GM21367 (cell line): ENCODE results near the gene SIK3.
"Not testable (repeated sequence)": the region's sequence is repeated elsewhere in the genome, so short reads cannot be mapped to it uniquely, and the experiment has no call there.

Experiments used
- ATAC-seq: cut with Tn5 transposase; IDR thresholded peaks from one replicate; pipeline ENCODE4 v1.9.1; 2021; ENCODE audit not compliant: unreplicated experiment

Gene SIK3

GRCh38 chr11:116807601-116808261 lies 290.5 kb downstream of the SIK3 start:
- no peak for ATAC-seq

DNA sequence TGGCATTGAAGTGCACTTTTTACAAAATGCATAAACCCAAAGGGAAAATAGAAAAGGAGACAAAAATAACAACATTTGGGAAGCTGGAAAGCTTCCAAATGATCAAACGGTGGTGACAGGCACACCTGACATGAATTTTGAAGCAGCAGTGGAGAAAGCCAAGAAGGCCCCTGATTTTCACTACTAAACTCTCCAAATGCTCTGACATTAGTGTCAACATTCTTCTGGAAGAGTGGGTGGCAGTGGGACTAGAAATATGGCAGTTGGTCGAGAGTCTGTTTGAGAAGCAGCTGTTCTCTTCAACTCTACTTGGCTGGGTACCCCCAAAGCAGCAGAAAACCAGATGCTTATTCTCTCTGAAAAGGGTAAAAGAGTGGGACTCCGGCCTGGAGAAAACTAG lies 294.2 kb downstream of the SIK3 start:
- ATAC-seq: no peak

GRCh38 chr11:116801662-116802061 lies 296.6 kb downstream of the SIK3 start:
- not testable (repeated sequence) for ATAC-seq

DNA sequence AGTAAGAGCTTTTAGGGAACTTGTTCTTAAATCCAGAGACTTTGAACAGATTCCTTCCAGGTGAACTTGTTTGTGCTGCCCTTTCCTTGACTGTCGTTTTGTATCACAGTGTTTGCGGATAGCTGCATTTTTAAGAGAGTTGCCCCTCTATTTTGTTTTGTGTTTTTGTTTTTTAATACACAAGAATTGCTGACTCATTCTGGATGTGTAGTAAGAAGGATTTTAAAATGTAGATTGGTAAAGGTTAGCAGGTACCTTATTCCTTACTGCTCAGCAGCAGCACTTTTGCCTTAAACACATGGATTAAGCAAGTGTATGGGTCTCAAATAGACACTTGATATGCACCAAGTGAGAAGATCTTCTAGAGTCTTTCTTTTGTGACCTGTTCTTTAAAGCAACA lies 297.6 kb downstream of the SIK3 start:
- no peak for ATAC-seq

DNA sequence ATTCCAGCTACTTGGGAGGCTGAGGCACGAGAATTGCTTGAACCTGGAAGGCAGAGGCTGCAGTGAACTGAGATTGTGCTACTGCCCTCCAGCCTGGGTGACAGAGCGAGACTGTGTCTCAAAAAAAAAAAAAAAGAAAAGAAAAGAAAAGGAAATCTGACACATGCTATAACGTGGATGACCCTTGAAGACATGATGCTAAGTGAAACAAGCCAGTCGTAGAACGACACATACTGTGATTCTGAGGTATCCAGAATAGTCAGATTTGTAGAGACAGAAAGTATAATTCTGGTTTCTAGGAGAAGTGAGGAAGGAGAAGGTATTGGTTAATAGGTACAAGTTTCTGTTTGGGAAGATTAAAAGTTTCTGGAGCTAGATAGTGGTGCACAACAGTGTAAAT lies 299.9 kb downstream of the SIK3 start:
- ATAC-seq: no peak

- no peak for ATAC-seq
These were observed 300.4 kb downstream of the SIK3 start for GRCh38 chr11:116797816-116798215.

GRCh38 chr11:116796548-116796947 lies 301.7 kb downstream of the SIK3 start:
- ATAC-seq: no peak

DNA sequence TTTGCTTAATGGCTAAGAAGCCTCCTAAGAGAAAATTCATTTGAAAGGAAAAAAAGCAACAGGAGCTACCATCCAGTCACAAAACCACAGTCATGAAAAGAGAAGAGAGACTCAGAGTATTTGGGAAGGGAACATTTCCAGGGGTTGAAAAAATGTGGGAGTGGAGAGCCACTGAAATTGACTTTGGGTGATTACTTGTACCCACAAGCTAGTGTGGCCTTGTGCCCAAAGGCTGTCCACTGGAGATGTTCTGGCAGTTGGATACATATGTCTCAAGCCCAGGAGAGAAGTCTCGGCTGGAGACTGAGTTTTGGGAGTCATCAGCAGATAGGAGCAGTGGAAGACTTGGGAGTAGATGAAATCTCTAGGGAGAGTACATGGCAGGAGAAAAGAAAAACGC lies 303.4 kb downstream of the SIK3 start:
- ATAC-seq: no peak

- no peak for ATAC-seq
These were observed 304.5 kb downstream of the SIK3 start for GRCh38 chr11:116793772-116794097.
